ENCODE data around the gene FHL2.
"Not testable (repeated sequence)": the region's sequence is repeated elsewhere in the genome, so short reads cannot be mapped to it uniquely, and the experiment has no call there.

The FHL2 gene

GRCh38 chr2:105329197-105329554, 69.7 kb downstream of the FHL2 start:
- peak overlapping the region; percentile 73 for H3K4me3 ChIP-seq (ENCODE audit: control insufficient read depth, low read depth, low read length)
- TF ChIP-seq, protein P1, sequence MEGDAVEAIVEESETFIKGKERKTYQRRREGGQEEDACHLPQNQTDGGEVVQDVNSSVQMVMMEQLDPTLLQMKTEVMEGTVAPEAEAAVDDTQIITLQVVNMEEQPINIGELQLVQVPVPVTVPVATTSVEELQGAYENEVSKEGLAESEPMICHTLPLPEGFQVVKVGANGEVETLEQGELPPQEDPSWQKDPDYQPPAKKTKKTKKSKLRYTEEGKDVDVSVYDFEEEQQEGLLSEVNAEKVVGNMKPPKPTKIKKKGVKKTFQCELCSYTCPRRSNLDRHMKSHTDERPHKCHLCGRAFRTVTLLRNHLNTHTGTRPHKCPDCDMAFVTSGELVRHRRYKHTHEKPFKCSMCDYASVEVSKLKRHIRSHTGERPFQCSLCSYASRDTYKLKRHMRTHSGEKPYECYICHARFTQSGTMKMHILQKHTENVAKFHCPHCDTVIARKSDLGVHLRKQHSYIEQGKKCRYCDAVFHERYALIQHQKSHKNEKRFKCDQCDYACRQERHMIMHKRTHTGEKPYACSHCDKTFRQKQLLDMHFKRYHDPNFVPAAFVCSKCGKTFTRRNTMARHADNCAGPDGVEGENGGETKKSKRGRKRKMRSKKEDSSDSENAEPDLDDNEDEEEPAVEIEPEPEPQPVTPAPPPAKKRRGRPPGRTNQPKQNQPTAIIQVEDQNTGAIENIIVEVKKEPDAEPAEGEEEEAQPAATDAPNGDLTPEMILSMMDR (conservative IDR thresholded peaks at IDR 0.05; ENCODE audit: control insufficient read depth, insufficient read depth, low read depth, low read length) = no peak
- DNase-seq (ENCODE audit: low read depth) = no peak

GRCh38 chr2:105328281-105329196, 70.3 kb downstream of the FHL2 start:
- H3K4me3 ChIP-seq (ENCODE audit: control insufficient read depth, low read depth, low read length) = peak overlapping the region; percentile 73
- peak; percentile 53 for DNase-seq (ENCODE audit: low read depth)
- TF ChIP-seq, protein P1 (conservative IDR thresholded peaks at IDR 0.05; ENCODE audit: control insufficient read depth, insufficient read depth, low read depth, low read length) = no peak

DNA sequence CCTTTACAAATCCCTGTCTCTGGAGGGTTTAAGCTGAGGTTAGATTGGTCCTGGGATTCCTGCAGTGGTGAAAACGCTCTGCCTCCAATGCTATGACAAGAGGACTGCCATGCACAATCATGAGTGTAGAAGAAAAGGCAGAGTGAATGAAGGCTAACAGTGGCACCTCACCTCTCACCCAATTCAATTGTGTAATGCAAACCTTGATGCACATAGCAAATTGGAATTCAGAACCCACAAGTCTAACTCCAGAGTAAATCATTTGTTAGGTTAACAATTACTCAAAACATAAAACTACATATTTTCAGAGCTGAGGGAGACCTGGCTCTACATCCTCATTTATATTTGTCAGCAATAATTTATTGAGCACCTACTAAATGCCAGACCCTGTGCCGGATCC, 71.2 kb downstream of the FHL2 start:
- no peak for DNase-seq (ENCODE audit: low read depth)
- TF ChIP-seq, protein P1 (conservative IDR thresholded peaks at IDR 0.05; ENCODE audit: control insufficient read depth, insufficient read depth, low read depth, low read length) = no peak
- no peak overlapping the region for H3K4me3 ChIP-seq (ENCODE audit: control insufficient read depth, low read depth, low read length)

GRCh38 chr2:105327271-105327670, 71.6 kb downstream of the FHL2 start:
- H3K4me3 ChIP-seq (ENCODE audit: control insufficient read depth, low read depth, low read length); DNase-seq (ENCODE audit: low read depth): not testable (repeated sequence)

- TF ChIP-seq, protein P1 (conservative IDR thresholded peaks at IDR 0.05; ENCODE audit: control insufficient read depth, insufficient read depth, low read depth, low read length) = no peak
- DNase-seq (ENCODE audit: low read depth) = peak; percentile 56
These were observed 73.4 kb downstream of the FHL2 start for GRCh38 chr2:105325389-105325963.

DNA sequence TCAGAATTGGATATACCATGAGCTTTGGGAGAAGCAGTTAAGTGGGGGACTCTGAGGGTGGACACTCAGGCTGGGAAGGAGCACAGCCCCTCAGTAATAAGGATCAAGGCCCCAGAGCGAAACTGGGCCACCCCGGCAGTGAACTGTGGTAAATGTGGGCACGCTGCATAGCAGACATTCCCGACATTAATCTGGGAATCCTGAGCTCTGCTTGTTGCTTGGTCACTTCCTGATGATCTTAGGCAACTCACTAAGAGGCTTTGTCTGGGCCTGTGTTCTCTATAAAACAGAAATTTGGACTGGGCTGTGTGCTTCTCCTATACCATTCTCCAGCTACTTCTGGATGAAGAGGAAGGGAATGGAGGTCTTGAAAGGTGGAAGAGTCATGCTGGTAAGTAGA, 74.1 kb downstream of the FHL2 start:
- TF ChIP-seq, protein P1 (conservative IDR thresholded peaks at IDR 0.05; ENCODE audit: control insufficient read depth, insufficient read depth, low read depth, low read length) = no peak
- no peak for DNase-seq (ENCODE audit: low read depth)
- H3K4me3 ChIP-seq (ENCODE audit: control insufficient read depth, low read depth, low read length) = no peak overlapping the region

More at GRCh38 chr2:105325389-105325963, 73.4 kb downstream of the FHL2 start:
- H3K4me3 ChIP-seq (ENCODE audit: control insufficient read depth, low read depth, low read length) = no peak overlapping the region

GRCh38 chr2:105324101-105324500, 74.8 kb downstream of the FHL2 start:
- TF ChIP-seq, protein P1 (conservative IDR thresholded peaks at IDR 0.05; ENCODE audit: control insufficient read depth, insufficient read depth, low read depth, low read length) = no peak
- no peak for DNase-seq (ENCODE audit: low read depth)
- no peak overlapping the region for H3K4me3 ChIP-seq (ENCODE audit: control insufficient read depth, low read depth, low read length)
